HG03060 (cell line): ENCODE measurements around the gene SCRN3.
"Not testable (repeated sequence)": the region's sequence is repeated elsewhere in the genome, so short reads cannot be mapped to it uniquely, and the experiment has no call there.

Experiments used
- ATAC-seq: cut with Tn5 transposase; IDR thresholded peaks from one replicate; pipeline ENCODE4 v1.9.1; 2021; ENCODE audit warnings: low read depth, moderate number of reproducible peaks; ENCODE audit not compliant: unreplicated experiment

The SCRN3 gene

GRCh38 chr2:174400853-174401252 is 5.3 kb downstream of the SCRN3 start:
- no peak for ATAC-seq

GRCh38 chr2:174403628-174404027 is 8.1 kb downstream of the SCRN3 start:
- ATAC-seq: no peak

- not testable (repeated sequence) for ATAC-seq
Measured at GRCh38 chr2:174410039-174410438, 14.5 kb downstream of the SCRN3 start.

GRCh38 chr2:174412256-174412655 is 16.7 kb downstream of the SCRN3 start:
- no peak for ATAC-seq

- ATAC-seq: no peak
Measured at GRCh38 chr2:174428214-174428613, 32.7 kb downstream of the SCRN3 start.

- ATAC-seq: no peak
Measured at GRCh38 chr2:174430066-174430465, 34.5 kb downstream of the SCRN3 start.

- no peak for ATAC-seq
Measured at GRCh38 chr2:174431902-174432301, 36.4 kb downstream of the SCRN3 start.

- ATAC-seq: no peak
Measured at GRCh38 chr2:174436351-174436750, 40.8 kb downstream of the SCRN3 start.

- no peak for ATAC-seq
Measured at GRCh38 chr2:174438146-174438886, 42.8 kb downstream of the SCRN3 start.

GRCh38 chr2:174439323-174439722 is 43.8 kb downstream of the SCRN3 start:
- no peak for ATAC-seq

GRCh38 chr2:174439950-174440349 is 44.4 kb downstream of the SCRN3 start:
- no peak for ATAC-seq

GRCh38 chr2:174442546-174443510 is 47.3 kb downstream of the SCRN3 start:
- ATAC-seq: no peak

- ATAC-seq: no peak
Measured at GRCh38 chr2:174444761-174445160, 49.2 kb downstream of the SCRN3 start.

GRCh38 chr2:174445248-174445647 is 49.7 kb downstream of the SCRN3 start:
- ATAC-seq: no peak

- ATAC-seq: no peak
Measured at GRCh38 chr2:174446531-174446930, 51.0 kb downstream of the SCRN3 start.

GRCh38 chr2:174449033-174449432 is 53.5 kb downstream of the SCRN3 start:
- ATAC-seq: no peak

GRCh38 chr2:174450021-174450816 is 54.7 kb downstream of the SCRN3 start:
- ATAC-seq: no peak

- no peak for ATAC-seq
Measured at GRCh38 chr2:174454566-174454965, 59.0 kb downstream of the SCRN3 start.

GRCh38 chr2:174461221-174461620 is 65.7 kb downstream of the SCRN3 start:
- ATAC-seq: no peak

- no peak for ATAC-seq
Measured at GRCh38 chr2:174465327-174465726, 69.8 kb downstream of the SCRN3 start.

- ATAC-seq: no peak
Measured at GRCh38 chr2:174473796-174474195, 78.3 kb downstream of the SCRN3 start.
